Endodermal cell (in vitro differentiated cells): Measurements from ENCODE around the gene SFTPA2. TPM values are rescaled to one million over a fixed set of nuclear protein-coding genes. Genes with fewer than 3 reads are reported as not detected.
"Not testable (repeated sequence)": the region's sequence is repeated elsewhere in the genome, so short reads cannot be mapped to it uniquely, and the experiment has no call there.

Source experiments
- DNase-seq: peaks from one replicate; pipeline ENCODE4 v3.0.0-alpha.2; 2017
- H3K27ac ChIP-seq: 2 replicates; pipeline ENCODE4 v1.5.1; 2013; ENCODE audit warnings: mild to moderate bottlenecking, low read depth, low read length, moderate library complexity
- H3K27me3 ChIP-seq: 2 replicates; pipeline ENCODE4 v1.6.1; 2013; ENCODE audit warnings: mild to moderate bottlenecking, low read length, moderate library complexity; ENCODE audit not compliant: insufficient read depth, control insufficient read depth, poor library complexity, severe bottlenecking
- H3K36me3 ChIP-seq: 2 replicates; pipeline ENCODE4 v1.7.0; 2013; ENCODE audit warnings: mild to moderate bottlenecking, low read length, moderate library complexity; ENCODE audit not compliant: control insufficient read depth, insufficient read depth
- H3K4me1 ChIP-seq: one replicate; pipeline ENCODE4 v1.7.0; 2013; ENCODE audit warnings: low read length; ENCODE audit not compliant: control insufficient read depth, insufficient read depth
- H3K4me3 ChIP-seq: 2 replicates; pipeline ENCODE4 v1.5.1; 2013; ENCODE audit warnings: mild to moderate bottlenecking, low read length, moderate library complexity
- H3K9ac ChIP-seq: 2 replicates; pipeline ENCODE4 v1.6.1; 2013; ENCODE audit warnings: mild to moderate bottlenecking, low read length, moderate library complexity; ENCODE audit not compliant: poor library complexity, severe bottlenecking; ENCODE audit errors: extremely low read depth
- H3K9me3 ChIP-seq: 2 replicates; pipeline ENCODE4 v1.6.1; 2013; ENCODE audit warnings: mild to moderate bottlenecking, low read length, moderate library complexity; ENCODE audit not compliant: control insufficient read depth
- H3K27ac Mint-ChIP-seq: 2 replicates; pipeline ENCODE4 v1.8.0; 2020; ENCODE audit warnings: mixed read lengths
- H3K27me3 Mint-ChIP-seq: 2 replicates; pipeline ENCODE4 v1.8.0; 2021; ENCODE audit warnings: mild to moderate bottlenecking, mixed read lengths; ENCODE audit not compliant: insufficient read depth
- H3K36me3 Mint-ChIP-seq: 2 replicates; pipeline ENCODE4 v1.8.0; 2020; ENCODE audit warnings: low read depth, mixed read lengths
- H3K4me1 Mint-ChIP-seq: 2 replicates; pipeline ENCODE4 v1.8.0; 2020; ENCODE audit warnings: mixed read lengths
- H3K4me3 Mint-ChIP-seq: 2 replicates; pipeline ENCODE4 v1.8.0; 2020; ENCODE audit warnings: mild to moderate bottlenecking, moderate library complexity, mixed read lengths
- H3K9me3 Mint-ChIP-seq: 2 replicates; pipeline ENCODE4 v1.8.0; 2020; ENCODE audit warnings: mild to moderate bottlenecking, mixed read lengths
- CTCF ChIP-seq: fragments of 200-600 bp; sonication (generic); conservative IDR thresholded peaks from 2 replicates; pipeline ENCODE4 v1.5.0; 2021; ENCODE audit warnings: antibody characterized with exemption, mild to moderate bottlenecking
- WGBS, 2 experiments: methylation state at CpG; one replicate each; pipeline versions ENCODE4 v1.1.5 to v1.1.7; 2013; ENCODE audit warnings: missing lambda C conversion rate in 2 of 2, mixed read lengths in 1 of 2; ENCODE audit not compliant: insufficient coverage in 1 of 2, insufficient read length in 1 of 2; 5-methylcytosine and 5-hydroxymethylcytosine counted together
- total RNA-seq, 2 donors: library from RNA; stranded (reverse); fragmentation: NEBNext Ultra II Directional in 1 of 2; extraction: Animal tissue kit (Norgen Biotek cat#: 25700) in 1 of 2; gene quantifications; 2 replicates in 1 of 2; 3 replicates in 1 of 2; pipeline ENCODE4 v1.2.1, GENCODE V29; 2021

The SFTPA2 gene
- total RNA-seq, 2 donors from 2014 or later = not detected

GRCh38 chr10:79544408-79544807, 15.8 kb downstream of the SFTPA2 start:
- not testable (repeated sequence) for H3K27ac Mint-ChIP-seq

GRCh38 chr10:79542626-79543025, 17.6 kb downstream of the SFTPA2 start:
- Histone ChIP-seq H3K36me3 (no peaks in the 10 kb centered on the region), H3K4me1 (no peaks in the 10 kb centered on the region), H3K9ac (no peak overlapping the region), H3K4me3 (no peak overlapping the region), H3K9me3 (no peaks in the 10 kb centered on the region), H3K27ac (no peak overlapping the region), H3K27me3 (no peaks in the 10 kb centered on the region)
- Mint-ChIP-seq H3K27me3 (peaks cover 4% of the 10 kb centered on the region), H3K36me3 (no peaks in the 10 kb centered on the region), H3K4me1 (no peaks in the 10 kb centered on the region), H3K27ac (no peak overlapping the region), H3K9me3 (no peaks in the 10 kb centered on the region), H3K4me3 (no peak overlapping the region)
- 89 to 100% methylated on average over 1 to 2 of the region's 2 CpGs for WGBS, 2 experiments
- no peak for DNase-seq
- TF ChIP-seq CTCF = no peak

More at GRCh38 chr10:79544408-79544807, 15.8 kb downstream of the SFTPA2 start:
- WGBS, 2 experiments = 85 to 100% methylated on average over 1 to 3 of the region's 3 CpGs
- H3K27ac ChIP-seq, H3K36me3 Mint-ChIP-seq, H3K4me3 ChIP-seq, H3K27me3 Mint-ChIP-seq, H3K9ac ChIP-seq, H3K4me1 ChIP-seq, H3K36me3 ChIP-seq, DNase-seq, H3K4me1 Mint-ChIP-seq, H3K27me3 ChIP-seq, H3K9me3 Mint-ChIP-seq, H3K9me3 ChIP-seq, H3K4me3 Mint-ChIP-seq: not testable (repeated sequence)

GRCh38 chr10:79540930-79541329, 19.3 kb downstream of the SFTPA2 start:
- not testable (repeated sequence) for H3K9me3 ChIP-seq, H3K27ac Mint-ChIP-seq, H3K9ac ChIP-seq, DNase-seq, H3K36me3 ChIP-seq, H3K4me1 Mint-ChIP-seq, H3K4me1 ChIP-seq, H3K4me3 Mint-ChIP-seq, H3K36me3 Mint-ChIP-seq, H3K27me3 Mint-ChIP-seq, H3K27me3 ChIP-seq, H3K27ac ChIP-seq, H3K4me3 ChIP-seq, H3K9me3 Mint-ChIP-seq
- WGBS, 2 experiments = no CpG with 5 or more reads among the region's 1 CpG

- 87 to 100% methylated on average over 4 to 6 of the region's 6 CpGs for WGBS, 2 experiments
- not testable (repeated sequence) for H3K27me3 ChIP-seq, DNase-seq
These were observed 21.9 kb downstream of the SFTPA2 start for GRCh38 chr10:79538311-79538710.

GRCh38 chr10:79533903-79534175, 26.4 kb downstream of the SFTPA2 start:
- not testable (repeated sequence) for H3K9ac ChIP-seq, H3K27me3 ChIP-seq, H3K4me1 ChIP-seq, H3K4me3 ChIP-seq, H3K36me3 ChIP-seq, H3K9me3 ChIP-seq, H3K36me3 Mint-ChIP-seq, H3K9me3 Mint-ChIP-seq, H3K27me3 Mint-ChIP-seq, DNase-seq, H3K4me3 Mint-ChIP-seq, H3K4me1 Mint-ChIP-seq, H3K27ac Mint-ChIP-seq, H3K27ac ChIP-seq
- WGBS, 2 experiments = 92% methylated on average over 1 of the region's 5 CpGs; no CpG with 5 or more reads in 1 of the 2 experiments

More at GRCh38 chr10:79538311-79538710, 21.9 kb downstream of the SFTPA2 start:
- H3K4me3 Mint-ChIP-seq, H3K4me1 Mint-ChIP-seq, H3K36me3 Mint-ChIP-seq, H3K4me3 ChIP-seq, H3K27me3 Mint-ChIP-seq, H3K27ac ChIP-seq, H3K27ac Mint-ChIP-seq, H3K9ac ChIP-seq, H3K4me1 ChIP-seq, H3K36me3 ChIP-seq, H3K9me3 Mint-ChIP-seq, H3K9me3 ChIP-seq: not testable (repeated sequence)

- not testable (repeated sequence) for H3K27ac ChIP-seq, H3K27me3 Mint-ChIP-seq, H3K4me1 ChIP-seq, H3K4me3 ChIP-seq, H3K27ac Mint-ChIP-seq, H3K36me3 Mint-ChIP-seq, H3K9ac ChIP-seq, H3K4me1 Mint-ChIP-seq, H3K9me3 ChIP-seq, H3K9me3 Mint-ChIP-seq, H3K36me3 ChIP-seq, H3K27me3 ChIP-seq, DNase-seq, H3K4me3 Mint-ChIP-seq
- 96% methylated on average over 10 of the region's 11 CpGs; no CpG with 5 or more reads in 1 of the 2 experiments for WGBS, 2 experiments
These were observed 26.9 kb downstream of the SFTPA2 start for GRCh38 chr10:79533142-79533902.
